Keratinocyte (primary cell): ENCODE data around the gene FAM169A.
"Not testable (repeated sequence)": the region's sequence is repeated elsewhere in the genome, so short reads cannot be mapped to it uniquely, and the experiment has no call there.

Source experiments
- CTCF ChIP-seq, 3 experiments: IDR thresholded peaks in 1 of 3; conservative IDR thresholded peaks in 1 of 3; optimal IDR thresholded peaks in 1 of 3; 2 replicates in 2 of 3; 3 replicates in 1 of 3; pipeline versions ENCODE3 to v1.5.1; 2011; ENCODE audit warnings: low read length in 3 of 3, mild to moderate bottlenecking in 3 of 3, moderate library complexity in 2 of 3, control low read depth in 1 of 3, inconsistent platforms in 1 of 3; ENCODE audit not compliant: insufficient read depth in 2 of 3; ENCODE audit errors: extremely low read depth in 1 of 3
- EZH2 ChIP-seq: IDR thresholded peaks from one replicate; pipeline ENCODE4 v1.6.1; 2012; ENCODE audit warnings: inconsistent platforms, mild to moderate bottlenecking, low read length, moderate library complexity

- TF ChIP-seq CTCF (optimal IDR thresholded peaks at IDR 0.05 in 1 of 3, IDR thresholded peaks at IDR 0.05 in 1 of 3, conservative IDR thresholded peaks at IDR 0.05 in 1 of 3; ENCODE audit: extremely low read depth in 1 of 3, insufficient read depth in 2 of 3, low read length in 3 of 3); EZH2: not testable (repeated sequence)
Measured at GRCh38 chr5:74856975-74857374, 9.2 kb downstream of the FAM169A start.
